Left lung (tissue), 10 donors: ENCODE measurements around the gene ZNF717. TPM values are rescaled to one million over a fixed set of nuclear protein-coding genes. Genes with fewer than 3 reads are reported as not detected.
"Not testable (repeated sequence)": the region's sequence is repeated elsewhere in the genome, so short reads cannot be mapped to it uniquely, and the experiment has no call there.

Source experiments
- ATAC-seq: fragments of 200-7000 bp; cut with Tn5 transposase; one replicate; pipeline ENCODE4 v1.9.1; 2020; ENCODE audit warnings: moderate library complexity
- DNase-seq, 4 donors: peaks; one replicate each; pipeline ENCODE4 v3.0.0-alpha.2; 2013 to 2020
- H3K27ac ChIP-seq, 2 donors: fragments of 200-600 bp; sonication (generic) in 1 of 2; one replicate each; pipeline versions ENCODE4 v1.5.0 to v1.8.0; 2020 to 2021
- H3K27me3 ChIP-seq, 2 donors: fragments of 200-600 bp; sonication (generic) in 1 of 2; one replicate each; pipeline versions ENCODE4 v1.5.0 to v1.8.0; 2020 to 2021
- H3K36me3 ChIP-seq, 2 donors: fragments of 200-600 bp; sonication (generic) in 1 of 2; one replicate each; pipeline versions ENCODE4 v1.5.0 to v1.8.0; 2020 to 2021
- H3K4me1 ChIP-seq, 2 donors: fragments of 200-600 bp; one replicate each; pipeline ENCODE4 v1.8.0; 2021
- H3K4me3 ChIP-seq, 2 donors: fragments of 200-600 bp; sonication (generic) in 1 of 2; one replicate each; pipeline versions ENCODE4 v1.5.0 to v1.8.0; 2020 to 2021; ENCODE audit warnings: mild to moderate bottlenecking in 1 of 2
- H3K9me3 ChIP-seq, 2 donors: fragments of 200-600 bp; sonication (generic) in 1 of 2; one replicate each; pipeline versions ENCODE4 v1.5.0 to v1.8.0; 2020 to 2021
- intact Hi-C, 2 donors: fragments of 100-400 bp; cut with DNase I; formaldehyde crosslinking; loops; one replicate each; pipeline versions ENCODE4 v1.11.2 to v1.14.2; 2022
- polyA plus RNA-seq, 6 donors: library from polyadenylated mRNA; unstranded; fragments of 120-200 nt; gene quantifications; one replicate each; pipeline ENCODE4 v1.2.1, GENCODE V29; 2013; ENCODE audit not compliant: insufficient read length in 6 of 6
- total RNA-seq, 2 donors: library from RNA; stranded (reverse); fragmentation: NEBNext Ultra II Directional; extraction: Animal tissue kit (Norgen Biotek cat#: 25700); gene quantifications; one replicate each; pipeline ENCODE4 v1.2.1, GENCODE V29; 2021
- TF ChIP-seq, protein P1 (sequence below), 2 donors: fragments of 200-600 bp; sonication (generic) in 1 of 2; IDR thresholded peaks; one replicate each; pipeline versions ENCODE4 v1.5.0 to v1.8.0; 2021; ENCODE audit warnings: antibody characterized with exemption in 2 of 2
- donor health status: DM: no; HTN: yes; CAD: no.
- donor health status: DM: no; HTN: no; CAD: no.

Gene ZNF717
- total and polyA plus RNA-seq, 8 donors: 12.4 to 21.9 (median 18.3) TPM

DNA sequence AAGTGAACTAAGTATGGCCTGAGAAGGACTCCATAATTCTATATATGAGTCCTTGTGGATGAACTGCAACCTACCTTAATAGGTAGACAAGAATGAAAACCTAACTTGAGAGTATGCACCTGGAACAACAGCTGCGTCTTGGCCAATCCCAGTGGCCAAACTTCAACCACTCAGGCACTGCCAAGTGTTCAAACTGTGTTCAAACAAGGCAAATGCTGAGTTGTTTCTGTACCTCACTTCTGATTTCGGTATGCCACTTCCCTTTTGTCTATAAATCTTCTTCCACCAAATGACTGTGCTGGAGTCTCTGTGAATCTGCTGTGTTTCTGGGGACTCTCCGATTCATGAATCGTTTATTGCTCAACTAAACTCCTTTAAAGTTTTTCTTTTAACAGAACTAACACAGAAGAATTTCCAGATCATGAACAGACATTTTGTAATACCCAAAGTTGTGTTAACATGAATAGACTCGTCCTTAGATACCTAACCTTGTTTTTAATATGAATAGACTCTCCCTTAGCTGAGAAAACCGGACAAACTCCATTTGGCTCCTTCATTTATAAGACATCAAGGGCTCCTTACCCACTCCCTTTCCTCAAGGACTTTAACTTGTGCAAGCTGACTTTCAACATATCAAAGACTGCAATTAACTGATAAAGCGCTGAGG is 4.1 kb downstream of the ZNF717 start:
- Histone ChIP-seq H3K4me1 (no peaks in the 10 kb centered on the region), H3K9me3 (peaks cover 0 to 28% of the 10 kb centered on the region in 2 donors), H3K27me3 (no peaks in the 10 kb centered on the region), H3K4me3 (no peak overlapping the region), H3K27ac (no peak overlapping the region), H3K36me3 (peaks cover 0 to 22% of the 10 kb centered on the region in 2 donors)
- TF ChIP-seq, protein P1, sequence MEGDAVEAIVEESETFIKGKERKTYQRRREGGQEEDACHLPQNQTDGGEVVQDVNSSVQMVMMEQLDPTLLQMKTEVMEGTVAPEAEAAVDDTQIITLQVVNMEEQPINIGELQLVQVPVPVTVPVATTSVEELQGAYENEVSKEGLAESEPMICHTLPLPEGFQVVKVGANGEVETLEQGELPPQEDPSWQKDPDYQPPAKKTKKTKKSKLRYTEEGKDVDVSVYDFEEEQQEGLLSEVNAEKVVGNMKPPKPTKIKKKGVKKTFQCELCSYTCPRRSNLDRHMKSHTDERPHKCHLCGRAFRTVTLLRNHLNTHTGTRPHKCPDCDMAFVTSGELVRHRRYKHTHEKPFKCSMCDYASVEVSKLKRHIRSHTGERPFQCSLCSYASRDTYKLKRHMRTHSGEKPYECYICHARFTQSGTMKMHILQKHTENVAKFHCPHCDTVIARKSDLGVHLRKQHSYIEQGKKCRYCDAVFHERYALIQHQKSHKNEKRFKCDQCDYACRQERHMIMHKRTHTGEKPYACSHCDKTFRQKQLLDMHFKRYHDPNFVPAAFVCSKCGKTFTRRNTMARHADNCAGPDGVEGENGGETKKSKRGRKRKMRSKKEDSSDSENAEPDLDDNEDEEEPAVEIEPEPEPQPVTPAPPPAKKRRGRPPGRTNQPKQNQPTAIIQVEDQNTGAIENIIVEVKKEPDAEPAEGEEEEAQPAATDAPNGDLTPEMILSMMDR (IDR thresholded peaks at IDR 0.05): no peak
- ATAC-seq (no peak), DNase-seq (peak in 1 of 4 donors; percentile 20)
- intact Hi-C loops: no loop called here

DNA sequence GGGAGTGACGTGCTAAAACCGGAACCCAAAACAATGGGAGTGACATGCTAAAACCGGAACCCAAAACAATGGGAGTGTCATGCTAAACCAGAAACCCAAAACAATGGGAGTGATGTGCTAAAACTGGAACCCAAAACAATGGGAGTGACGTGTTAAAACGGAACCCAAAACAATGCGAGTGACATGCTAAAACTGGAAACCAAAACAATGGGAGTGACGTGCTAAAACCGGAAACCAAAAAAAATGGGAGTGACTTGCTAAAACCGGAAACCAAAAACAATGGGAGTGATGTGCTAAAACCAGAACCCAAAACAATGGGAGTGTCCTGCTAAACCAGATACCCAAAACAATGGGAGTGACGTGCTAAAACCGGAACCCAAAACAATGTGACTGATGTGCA is 7.6 kb downstream of the ZNF717 start:
- H3K4me1 ChIP-seq, H3K27me3 ChIP-seq, H3K27ac ChIP-seq, intact Hi-C loops, H3K4me3 ChIP-seq, DNase-seq, ATAC-seq: not testable (repeated sequence)
- Histone ChIP-seq H3K36me3 (peaks cover 0 to 43% of the 10 kb centered on the region in 2 donors), H3K9me3 (peaks cover 0 to 48% of the 10 kb centered on the region in 2 donors)

DNA sequence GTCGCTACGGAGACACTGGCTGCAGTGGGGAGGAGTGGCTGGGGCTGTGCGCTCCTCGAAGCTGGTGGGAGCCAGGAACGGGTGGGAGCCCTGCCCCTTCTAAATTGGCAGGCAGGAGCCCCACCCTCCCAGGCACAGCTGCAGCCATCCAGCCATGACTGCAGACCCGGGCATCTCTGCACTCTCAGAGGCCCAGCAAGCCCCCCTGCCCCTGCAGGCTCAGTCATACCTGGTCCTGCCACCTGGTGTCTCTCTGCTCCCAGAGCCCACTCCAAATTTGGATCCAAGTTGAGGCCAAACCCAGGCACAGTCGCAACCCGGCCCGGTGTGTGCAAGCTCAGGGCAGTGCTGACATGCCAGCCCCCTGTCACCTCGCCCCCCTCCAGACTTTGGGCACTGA is 13.7 kb downstream of the ZNF717 start:
- H3K36me3 ChIP-seq: peaks cover 0 to 71% of the 10 kb centered on the region in 2 donors
- ATAC-seq, H3K4me3 ChIP-seq, H3K4me1 ChIP-seq, H3K27me3 ChIP-seq, H3K27ac ChIP-seq, intact Hi-C loops: not testable (repeated sequence)
- DNase-seq: peak in 1 of 4 donors; percentile 66
- peaks cover 0 to 67% of the 10 kb centered on the region in 2 donors for H3K9me3 ChIP-seq

DNA sequence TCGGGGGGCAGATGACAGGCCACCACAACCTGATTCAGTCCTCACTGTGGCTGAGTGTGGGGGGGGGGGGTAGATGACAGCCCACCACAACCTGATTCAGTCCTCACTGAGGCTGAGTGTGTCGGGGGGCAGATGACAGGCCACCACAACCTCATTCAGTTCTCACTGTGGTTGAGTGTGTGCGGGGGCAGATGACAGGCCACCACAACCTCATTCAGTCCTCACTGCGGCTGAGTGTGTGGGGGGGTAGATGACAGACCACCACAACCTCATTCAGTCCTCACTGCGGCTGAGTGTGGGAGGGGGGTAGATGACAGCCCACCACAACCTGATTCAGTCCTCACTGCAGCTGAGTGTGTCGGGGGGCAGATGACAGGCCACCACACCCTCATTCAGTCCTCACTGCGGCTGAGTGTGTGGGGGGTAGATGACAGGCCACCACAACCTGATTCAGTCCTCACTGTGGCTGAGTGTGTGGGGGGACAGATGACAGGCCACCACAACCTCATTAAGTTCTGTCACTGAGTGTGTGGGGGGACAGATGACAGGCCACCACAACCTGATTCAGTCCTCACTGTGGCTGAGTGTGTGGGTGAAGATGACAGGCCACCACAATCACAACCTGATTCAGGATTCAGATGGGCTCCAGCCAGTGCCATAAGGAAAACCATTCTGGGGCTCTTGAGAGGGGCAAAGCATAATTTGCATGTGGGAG is 16.9 kb downstream of the ZNF717 start:
- DNase-seq: no peak
- peaks cover 0 to 74% of the 10 kb centered on the region in 2 donors for H3K9me3 ChIP-seq
- intact Hi-C loops: no loop called here

DNA sequence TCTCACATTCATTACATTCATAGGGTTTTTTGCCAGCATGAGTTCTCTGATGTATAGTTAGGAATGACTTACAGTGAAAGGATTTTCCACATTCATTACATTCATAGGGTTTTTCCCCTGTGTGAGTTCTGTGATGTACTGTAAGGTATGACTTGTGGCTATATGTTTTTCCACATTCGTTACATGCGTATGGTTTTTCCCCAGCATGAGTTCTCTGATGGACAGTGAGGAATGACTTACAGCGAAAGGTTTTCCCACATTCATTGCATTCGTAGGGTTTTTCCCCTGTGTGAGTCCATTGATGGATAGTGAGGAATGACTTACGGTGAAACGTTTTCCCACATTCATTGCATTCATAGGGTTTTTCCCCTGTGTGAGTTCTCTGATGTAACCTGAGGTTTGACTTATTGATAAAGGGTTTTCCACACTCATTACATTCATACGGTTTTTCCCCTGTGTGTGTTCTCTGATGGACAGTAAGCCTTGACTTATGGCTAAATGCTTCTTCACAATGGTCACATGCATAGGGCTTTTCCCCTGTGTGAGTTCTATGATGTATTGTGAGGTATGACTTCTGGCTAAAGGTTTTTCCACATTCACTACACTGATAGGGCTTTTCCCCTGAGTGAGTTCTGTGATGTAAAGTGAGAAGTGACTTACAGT is 47.4 kb downstream of the ZNF717 start:
- Histone ChIP-seq H3K27me3 (no peaks in the 10 kb centered on the region), H3K27ac (no peak overlapping the region), H3K9me3 (peaks cover 0 to 100% of the 10 kb centered on the region in 2 donors), H3K4me1 (no peaks in the 10 kb centered on the region), H3K4me3 (no peak overlapping the region), H3K36me3 (peaks cover 0 to 64% of the 10 kb centered on the region in 2 donors)
- ATAC-seq (no peak), DNase-seq (no peak)
- TF ChIP-seq, protein P1 (IDR thresholded peaks at IDR 0.05): no peak
- intact Hi-C loops: no loop called here

More for the DNA sequence above, 16.9 kb downstream of the ZNF717 start:
- no peaks in the 10 kb centered on the region for H3K27me3 ChIP-seq
- no peak overlapping the region for H3K4me3 ChIP-seq
- H3K36me3 ChIP-seq: peaks cover 0 to 66% of the 10 kb centered on the region in 2 donors
- TF ChIP-seq, protein P1 (IDR thresholded peaks at IDR 0.05): no peak
- no peak for ATAC-seq
- no peak overlapping the region for H3K27ac ChIP-seq
- H3K4me1 ChIP-seq: no peaks in the 10 kb centered on the region

DNA sequence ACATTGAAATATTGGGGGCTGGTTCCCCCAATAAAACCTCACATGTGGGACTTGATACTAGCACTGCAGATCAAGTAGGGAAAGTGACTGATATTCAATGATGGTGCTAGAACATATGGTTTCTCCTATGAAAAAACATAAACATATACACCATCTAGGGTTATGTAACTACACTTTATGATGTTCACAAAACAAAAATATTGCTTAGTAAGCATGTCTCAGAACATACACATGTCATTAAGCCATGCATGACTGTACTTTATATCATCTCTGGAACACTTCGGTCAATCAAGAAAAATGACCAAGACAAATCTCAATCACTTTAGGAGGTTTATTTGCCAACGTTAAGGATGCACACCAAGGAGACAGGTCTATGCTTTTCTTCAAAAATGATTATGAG is 57.4 kb downstream of the ZNF717 start:
- Histone ChIP-seq H3K36me3 (peaks cover 0 to 42% of the 10 kb centered on the region in 2 donors), H3K4me3 (no peak overlapping the region), H3K27ac (no peak overlapping the region), H3K9me3 (peaks cover 0 to 96% of the 10 kb centered on the region in 2 donors), H3K27me3 (no peaks in the 10 kb centered on the region), H3K4me1 (no peaks in the 10 kb centered on the region)
- intact Hi-C loops: no loop called here
- TF ChIP-seq, protein P1 (IDR thresholded peaks at IDR 0.05): no peak
- DNase-seq: no peak
- no peak for ATAC-seq
